H9 (cell line): Measurements from ENCODE around the gene CTSH. TPM values are rescaled to one million over a fixed set of nuclear protein-coding genes. Genes with fewer than 3 reads are reported as not detected.

Experiments used
- DNase-seq: peaks from one replicate; pipeline ENCODE4 v3.0.0-alpha.2; 2017
- H2AFZ ChIP-seq: one replicate; pipeline ENCODE4 v1.6.1; 2013; ENCODE audit warnings: mild to moderate bottlenecking, low read length, control low read depth, moderate library complexity
- H2AK5ac ChIP-seq: 2 replicates; pipeline ENCODE4 v1.6.1; 2013; ENCODE audit warnings: low read length, control low read depth, mixed read lengths; ENCODE audit not compliant: insufficient read length
- H2BK120ac ChIP-seq: one replicate; pipeline ENCODE4 v1.6.1; 2013; ENCODE audit warnings: low read depth, mild to moderate bottlenecking, low read length, control low read depth, inconsistent platforms; ENCODE audit not compliant: poor library complexity, severe bottlenecking
- H2BK12ac ChIP-seq: 2 replicates; pipeline ENCODE4 v1.6.1; 2013; ENCODE audit warnings: low read length, control low read depth, mixed read lengths, low read depth; ENCODE audit not compliant: insufficient read length
- H2BK15ac ChIP-seq: 2 replicates; pipeline ENCODE4 v1.6.1; 2013; ENCODE audit warnings: low read depth, low read length, control low read depth
- H2BK20ac ChIP-seq: one replicate; pipeline ENCODE4 v1.6.1; 2013; ENCODE audit warnings: low read depth, mild to moderate bottlenecking, low read length, control low read depth, inconsistent platforms; ENCODE audit not compliant: poor library complexity, severe bottlenecking
- H2BK5ac ChIP-seq: 2 replicates; pipeline ENCODE4 v1.6.1; 2013; ENCODE audit warnings: low read length, control low read depth, mixed read lengths; ENCODE audit not compliant: insufficient read length
- H3K14ac ChIP-seq: 2 replicates; pipeline ENCODE4 v1.6.1; 2013; ENCODE audit warnings: low read length, control low read depth; ENCODE audit not compliant: insufficient read depth
- H3K18ac ChIP-seq: 2 replicates; pipeline ENCODE4 v1.6.1; 2013; ENCODE audit warnings: low read depth, mild to moderate bottlenecking, mixed read lengths, low read length, control low read depth; ENCODE audit not compliant: insufficient read length
- H3K23ac ChIP-seq: 2 replicates; pipeline ENCODE4 v1.6.1; 2013; ENCODE audit warnings: low read length, control low read depth, mixed read lengths, low read depth; ENCODE audit not compliant: insufficient read length
- H3K23me2 ChIP-seq: 2 replicates; pipeline ENCODE4 v1.6.1; 2013; ENCODE audit warnings: low read depth, mild to moderate bottlenecking, mixed read lengths, low read length, control low read depth; ENCODE audit not compliant: insufficient read length, poor library complexity, severe bottlenecking
- H3K27ac ChIP-seq: 2 replicates; pipeline ENCODE4 v1.5.1; 2013; ENCODE audit warnings: low read length, control low read depth, mixed read lengths, low read depth; ENCODE audit not compliant: insufficient read length
- H3K27me3 ChIP-seq: 2 replicates; pipeline ENCODE4 v1.6.1; 2013; ENCODE audit warnings: low read length, control low read depth, inconsistent platforms; ENCODE audit not compliant: insufficient read depth
- H3K4ac ChIP-seq: 2 replicates; pipeline ENCODE4 v1.6.1; 2013; ENCODE audit warnings: low read depth, mild to moderate bottlenecking, control low read depth, inconsistent platforms, low read length, moderate library complexity
- H3K4me1 ChIP-seq: 2 replicates; pipeline ENCODE4 v1.6.1; 2013; ENCODE audit warnings: low read length, control low read depth, inconsistent platforms; ENCODE audit not compliant: insufficient read depth
- H3K4me2 ChIP-seq: 2 replicates; pipeline ENCODE4 v1.6.1; 2013; ENCODE audit warnings: low read length, control low read depth, mixed read lengths; ENCODE audit not compliant: insufficient read length, insufficient read depth
- H3K56ac ChIP-seq: 2 replicates; pipeline ENCODE4 v1.6.1; 2013; ENCODE audit warnings: low read depth, mild to moderate bottlenecking, mixed read lengths, low read length, control low read depth; ENCODE audit not compliant: insufficient read length
- H3K79me1 ChIP-seq: 2 replicates; pipeline ENCODE4 v1.6.1; 2013; ENCODE audit warnings: low read depth, mild to moderate bottlenecking, moderate library complexity, low read length, control low read depth, inconsistent platforms; ENCODE audit not compliant: insufficient read depth, poor library complexity, severe bottlenecking
- H3K79me2 ChIP-seq: 2 replicates; pipeline ENCODE4 v1.6.1; 2013; ENCODE audit warnings: low read length, control low read depth, inconsistent platforms; ENCODE audit not compliant: insufficient read depth
- H3K9ac ChIP-seq: 2 replicates; pipeline ENCODE4 v1.6.1; 2013; ENCODE audit warnings: low read length, control low read depth, mixed read lengths; ENCODE audit not compliant: insufficient read length; ENCODE audit errors: extremely low read depth
- H3K9me3 ChIP-seq: one replicate; pipeline ENCODE4 v1.6.1; 2013; ENCODE audit warnings: low read depth, low read length, inconsistent platforms; ENCODE audit not compliant: control insufficient read depth
- H3T11ph ChIP-seq: one replicate; pipeline ENCODE4 v1.6.1; 2013; ENCODE audit warnings: mild to moderate bottlenecking, low read length, control low read depth, inconsistent platforms
- H4K20me1 ChIP-seq: one replicate; pipeline ENCODE4 v1.6.1; 2013; ENCODE audit not compliant: control insufficient read depth, insufficient read length, insufficient read depth
- H4K5ac ChIP-seq: 2 replicates; pipeline ENCODE4 v1.6.1; 2013; ENCODE audit warnings: low read depth, mild to moderate bottlenecking, mixed read lengths, low read length, control low read depth; ENCODE audit not compliant: insufficient read length
- H4K8ac ChIP-seq: replicated peaks from 2 replicates; pipeline ENCODE4 v1.6.1; 2013; ENCODE audit warnings: low read length, control low read depth, mixed read lengths, low read depth; ENCODE audit not compliant: insufficient read length
- H4K91ac ChIP-seq: 2 replicates; pipeline ENCODE4 v1.6.1; 2013; ENCODE audit warnings: low read depth, mild to moderate bottlenecking, moderate library complexity, mixed read lengths, low read length, control low read depth; ENCODE audit not compliant: insufficient read length
- H3K27ac Mint-ChIP-seq, 3 experiments: 2 replicates in 2 of 3; 3 replicates in 1 of 3; pipeline ENCODE4 v1.8.0; 2020 to 2021; ENCODE audit warnings: mixed read lengths in 3 of 3, mild to moderate bottlenecking in 1 of 3, moderate library complexity in 1 of 3
- H3K27me3 Mint-ChIP-seq: 2 replicates; pipeline ENCODE4 v1.8.0; 2021; ENCODE audit warnings: low read depth, mild to moderate bottlenecking, moderate library complexity, mixed read lengths
- H3K36me3 Mint-ChIP-seq, 3 experiments: 2 replicates in 2 of 3; 3 replicates in 1 of 3; pipeline ENCODE4 v1.8.0; 2020 to 2021; ENCODE audit warnings: low read depth in 3 of 3, mixed read lengths in 3 of 3; ENCODE audit not compliant: insufficient read depth in 1 of 3
- H3K4me1 Mint-ChIP-seq, 2 experiments: 2 replicates each; pipeline ENCODE4 v1.8.0; 2020; ENCODE audit warnings: mixed read lengths in 2 of 2
- H3K4me3 Mint-ChIP-seq, 2 experiments: 2 replicates in 1 of 2; 3 replicates in 1 of 2; pipeline ENCODE4 v1.8.0; 2020 to 2021; ENCODE audit warnings: mild to moderate bottlenecking in 2 of 2, mixed read lengths in 2 of 2, moderate library complexity in 1 of 2
- H3K9me3 Mint-ChIP-seq, 2 experiments: 2 replicates in 1 of 2; 3 replicates in 1 of 2; pipeline ENCODE4 v1.8.0; 2020; ENCODE audit warnings: mild to moderate bottlenecking in 2 of 2, mixed read lengths in 2 of 2, moderate library complexity in 1 of 2
- CTCF ChIP-seq: fragments of 200-600 bp; sonication (generic); conservative IDR thresholded peaks from 3 replicates; pipeline ENCODE4 v1.8.0; 2021; ENCODE audit warnings: antibody characterized with exemption, mild to moderate bottlenecking
- WGBS: extraction: QIAGEN DNeasy Blood & Tissue Kit; methylation state at CpG from one replicate; pipeline ENCODE4 v1.1.7; 2013; ENCODE audit warnings: missing lambda C conversion rate, low lambda C conversion rate, mixed read lengths; ENCODE audit not compliant: insufficient read length; ENCODE audit errors: extremely low coverage; 5-methylcytosine and 5-hydroxymethylcytosine counted together
- total RNA-seq: library from RNA; stranded (reverse); gene quantifications from 2 replicates; pipeline ENCODE4 v1.2.1, GENCODE V29; 2021

The CTSH gene
- total RNA-seq, 1 experiment from 2014 or later, result 15.5 TPM

GRCh38 chr15:78916088-78916487 lies 28.8 kb downstream of the CTSH start:
- H2BK12ac ChIP-seq, result no peak overlapping the region
- no peaks in the 10 kb centered on the region for H3K9me3 ChIP-seq
- H3K27me3 Mint-ChIP-seq, result no peaks in the 10 kb centered on the region
- no peak overlapping the region for H3K4me3 Mint-ChIP-seq
- no peak overlapping the region for H4K91ac ChIP-seq
- no peaks in the 10 kb centered on the region for H3K4me1 Mint-ChIP-seq
- no peak overlapping the region for H3K9ac ChIP-seq
- no peak overlapping the region for H3K14ac ChIP-seq
- H2AFZ ChIP-seq, result no peak overlapping the region
- no peak overlapping the region for H3K56ac ChIP-seq
- no peak overlapping the region for H2AK5ac ChIP-seq
- no peak overlapping the region for H3K4ac ChIP-seq
- H3K27ac ChIP-seq, result no peak overlapping the region
- H2BK20ac ChIP-seq, result no peak overlapping the region
- no CpG with 5 or more reads among the region's 4 CpGs for WGBS
- no peak overlapping the region for H3K4me2 ChIP-seq
- H3K9me3 Mint-ChIP-seq, result no peaks in the 10 kb centered on the region
- H2BK120ac ChIP-seq, result no peak overlapping the region
- no peak overlapping the region for H2BK5ac ChIP-seq
- H3T11ph ChIP-seq, result no peak overlapping the region
- no peaks in the 10 kb centered on the region for H3K79me2 ChIP-seq
- H3K18ac ChIP-seq, result no peak overlapping the region
- H3K79me1 ChIP-seq, result no peaks in the 10 kb centered on the region
- H3K36me3 Mint-ChIP-seq, result peaks cover 15 to 50% (median 33%) of the 10 kb centered on the region in 3 experiments; a peak in 6 of 7 replicates
- TF ChIP-seq CTCF, result no peak
- no peak for DNase-seq
- no peaks in the 10 kb centered on the region for H4K20me1 ChIP-seq
- no peak overlapping the region for H2BK15ac ChIP-seq
- no peak overlapping the region for H4K5ac ChIP-seq
- H3K27ac Mint-ChIP-seq, result no peak overlapping the region
- H3K27me3 ChIP-seq, result no peaks in the 10 kb centered on the region
- H4K8ac ChIP-seq, result no peak overlapping the region
- H3K4me1 ChIP-seq, result no peaks in the 10 kb centered on the region
- H3K23ac ChIP-seq, result no peak overlapping the region
- no peaks in the 10 kb centered on the region for H3K23me2 ChIP-seq
